AG08395 (cell line): Measurements from ENCODE around the gene CDKN1A.
"Not testable (repeated sequence)": the region's sequence is repeated elsewhere in the genome, so short reads cannot be mapped to it uniquely, and the experiment has no call there.

Experiments
- DNase-seq: peaks from one replicate; pipeline ENCODE4 v3.0.0; 2012; ENCODE audit warnings: mixed read lengths, low spot score

Gene CDKN1A

DNA sequence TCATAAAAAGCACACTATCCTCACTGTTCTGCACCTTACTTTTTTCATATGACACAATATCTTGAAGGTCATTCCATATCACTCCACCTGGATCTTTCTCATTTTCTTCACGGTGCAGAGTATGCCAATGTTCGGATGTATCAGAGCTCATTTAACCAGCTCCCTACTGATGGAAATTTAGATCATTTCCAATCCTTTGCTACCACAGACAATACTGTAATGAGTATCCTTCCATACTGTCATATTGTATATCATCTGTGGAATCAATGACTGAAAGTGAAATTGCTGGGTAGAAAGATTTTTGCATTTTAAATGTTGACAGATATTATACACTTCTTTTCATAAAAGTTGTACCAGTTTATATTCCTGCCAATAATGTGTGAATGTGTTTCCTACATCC, 16.9 kb downstream of the CDKN1A start:
- DNase-seq = no peak

DNA sequence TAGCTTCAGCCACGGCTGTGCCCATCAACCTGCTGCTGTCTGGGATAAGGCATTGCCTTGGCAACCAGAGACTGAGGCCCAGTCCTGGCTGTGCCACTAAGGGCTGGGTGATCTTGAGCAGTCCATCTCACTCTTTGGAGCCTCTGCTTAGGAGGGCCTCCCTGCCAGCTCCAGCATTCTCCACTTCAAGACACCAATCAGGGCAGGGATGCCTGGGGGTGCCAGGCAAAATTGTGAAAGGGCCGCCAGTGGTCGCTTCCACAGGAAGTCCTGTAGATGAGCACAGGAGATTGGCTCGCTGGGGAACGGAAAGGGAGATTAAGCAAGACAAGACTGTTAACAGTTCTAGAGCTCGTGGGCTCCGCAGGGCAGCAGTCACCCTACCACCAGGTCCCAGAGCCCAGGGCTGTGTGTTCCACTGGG, 19.0 kb downstream of the CDKN1A start, which contains the start of gene RAB44:
Gene RAB44, plus strand, starts transcription at position 346 of the 423 bp plus-strand sequence. CDS start 6,410 bp downstream, outside the sequence.
- no peak for DNase-seq

DNA sequence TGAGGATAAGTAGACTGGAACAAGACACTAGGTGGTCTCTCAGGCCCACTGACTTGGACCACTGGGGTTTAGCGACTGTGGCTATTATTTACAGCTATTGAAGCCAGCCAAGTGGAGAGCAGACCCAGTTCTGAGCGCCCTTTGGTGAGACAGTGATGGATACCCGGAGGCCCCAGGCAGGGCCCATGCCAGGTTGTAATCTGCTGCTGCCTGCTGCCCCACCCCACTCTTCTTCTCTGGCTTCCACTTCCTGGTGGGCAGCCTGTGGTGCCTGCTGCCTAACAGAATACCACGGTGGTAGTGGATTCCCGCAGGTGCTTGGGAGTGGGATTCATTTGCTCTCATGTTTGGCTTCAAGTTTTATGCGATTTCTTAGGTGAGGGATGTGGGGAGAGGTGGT, 19.7 kb downstream of the CDKN1A start:
- no peak for DNase-seq

DNA sequence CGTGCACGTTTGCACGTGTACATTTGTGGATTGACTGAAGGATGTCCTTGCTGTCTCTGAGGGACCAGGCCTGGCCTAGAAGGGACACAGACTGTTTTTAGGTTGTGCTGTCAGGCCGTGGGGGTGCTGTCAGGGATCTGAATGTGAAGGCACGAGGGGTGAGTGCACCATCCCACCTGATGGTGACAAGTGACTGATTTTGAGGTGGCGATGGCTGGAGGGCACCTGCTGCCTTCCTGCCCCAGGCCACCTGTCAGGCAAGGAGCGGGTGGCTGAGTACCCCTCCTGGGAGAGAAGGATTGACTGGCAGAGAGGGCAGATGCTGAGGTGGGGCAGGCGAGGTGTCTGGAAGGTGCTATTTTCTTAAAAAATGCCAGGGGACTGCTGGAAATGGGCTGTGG, 20.4 kb downstream of the CDKN1A start:
- no peak for DNase-seq

DNA sequence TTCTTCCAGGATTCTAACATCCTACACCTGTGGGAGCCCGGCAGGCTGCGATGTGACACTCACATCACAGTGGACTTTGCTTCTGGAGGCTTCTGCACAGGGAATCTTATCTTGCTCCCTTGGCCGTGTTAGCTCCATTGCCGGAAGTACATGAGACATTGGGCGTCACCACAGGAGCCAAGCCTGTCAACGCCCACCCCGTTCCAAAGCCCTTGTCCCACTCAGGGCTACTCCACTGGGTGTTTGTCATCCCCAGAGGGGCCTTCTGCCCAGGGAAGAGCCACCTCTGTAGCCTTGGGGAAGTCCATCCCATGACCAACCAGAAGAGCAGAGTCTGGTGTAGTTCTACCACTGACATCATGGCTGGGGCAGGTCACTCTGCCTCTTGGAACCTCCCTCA, 20.8 kb downstream of the CDKN1A start:
- no peak for DNase-seq

DNA sequence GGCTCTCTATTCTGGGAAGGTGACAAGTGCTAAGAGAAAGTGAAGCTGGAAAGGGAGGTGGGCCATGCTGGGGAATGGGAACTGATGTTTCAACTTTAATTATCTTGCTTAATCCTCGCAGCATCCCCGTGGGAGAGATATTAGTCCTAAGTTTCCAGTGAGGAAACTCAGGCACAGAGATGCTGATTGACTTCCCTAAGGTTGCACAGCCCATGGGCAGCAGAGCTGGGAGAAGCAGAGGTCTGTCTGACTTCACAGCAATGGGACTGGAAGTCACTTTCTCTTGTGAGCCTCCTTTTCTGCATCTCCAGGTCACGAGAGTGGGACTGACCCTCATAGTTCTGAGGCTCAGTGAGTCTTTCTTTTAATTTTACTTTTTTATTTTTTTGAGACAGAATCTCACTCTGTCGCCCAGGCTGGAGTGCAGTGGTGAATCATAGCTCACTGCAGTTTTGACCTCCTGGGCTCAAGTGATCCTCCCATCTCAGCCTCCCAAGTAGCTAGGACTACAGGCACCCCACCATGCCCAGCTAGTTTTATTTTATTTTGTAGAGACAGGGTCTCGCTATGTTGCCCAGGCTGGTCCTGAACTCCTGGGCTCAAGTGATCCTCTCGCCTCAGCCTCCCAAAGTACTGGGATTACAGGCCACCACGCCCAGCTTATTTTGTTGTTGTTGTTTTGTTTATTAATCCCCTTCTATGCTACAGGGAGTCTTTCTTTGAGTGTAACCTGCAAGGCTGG, 21.7 kb downstream of the CDKN1A start:
- DNase-seq = no peak

DNA sequence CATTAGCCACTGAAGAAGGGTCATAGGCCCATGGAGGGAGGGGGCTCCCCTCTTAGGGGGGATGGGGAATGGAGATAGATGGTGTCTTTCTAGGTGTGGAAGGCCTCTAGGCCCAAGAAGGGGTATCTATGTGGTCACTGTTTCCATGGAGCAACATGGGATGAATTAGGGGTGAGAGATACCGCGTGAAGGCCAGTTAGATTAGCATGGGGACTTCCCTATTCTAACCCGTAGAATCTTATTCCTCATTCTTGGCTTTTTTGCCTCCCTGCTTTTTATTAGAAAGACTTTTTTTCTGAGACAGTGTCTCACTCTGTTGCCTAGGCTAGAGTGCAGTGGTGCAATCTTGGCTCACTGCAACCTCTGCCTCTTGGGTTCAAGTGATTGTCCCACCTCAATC, 22.3 kb downstream of the CDKN1A start:
- no peak for DNase-seq

DNA sequence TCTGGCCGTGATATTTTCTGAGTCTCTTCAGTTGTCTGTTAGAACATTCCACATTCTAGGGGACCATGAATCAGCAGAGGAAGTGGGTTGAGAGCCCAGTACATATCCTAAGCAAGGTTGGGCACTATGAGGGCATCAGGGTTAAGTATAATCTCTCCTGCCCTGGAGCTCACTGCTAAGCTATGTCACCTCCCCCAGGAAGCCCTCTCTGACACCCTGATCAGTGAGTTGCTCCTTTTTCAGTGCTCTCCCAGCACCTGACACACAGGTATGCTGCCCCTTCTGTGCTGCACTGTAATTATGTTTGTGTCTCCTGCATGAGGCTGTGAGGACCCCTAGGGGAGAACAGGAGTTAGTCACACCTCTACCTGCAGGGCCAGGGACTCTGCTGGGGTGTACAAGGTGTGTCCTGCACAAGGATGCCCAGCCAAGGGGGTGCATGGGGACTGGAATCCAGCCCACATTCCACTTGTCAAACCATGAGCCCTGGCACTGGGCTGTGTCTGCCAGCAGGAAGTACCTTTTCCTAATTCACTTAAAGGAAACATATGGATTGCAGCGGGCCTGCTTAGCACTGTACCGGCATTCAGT, 23.0 kb downstream of the CDKN1A start:
- no peak for DNase-seq

DNA sequence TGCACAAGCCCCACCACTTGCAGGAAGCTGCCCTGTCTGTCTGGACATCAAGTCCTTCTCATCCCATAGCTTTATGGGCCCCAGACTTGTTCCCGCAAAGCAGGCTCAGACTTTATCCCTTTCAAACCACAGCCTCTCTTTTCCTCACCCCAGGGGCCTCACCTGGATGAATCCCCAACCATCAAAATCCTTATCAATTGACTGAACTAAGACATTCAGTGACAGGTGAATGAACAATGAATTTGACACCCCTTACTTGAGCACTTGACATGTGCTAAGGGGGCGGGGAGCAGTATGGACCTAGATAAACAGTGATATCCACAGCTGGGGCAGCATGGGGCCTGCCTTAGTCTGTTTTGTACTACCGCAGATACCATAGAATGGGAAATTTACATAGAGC, 24.1 kb downstream of the CDKN1A start:
- no peak for DNase-seq

DNA sequence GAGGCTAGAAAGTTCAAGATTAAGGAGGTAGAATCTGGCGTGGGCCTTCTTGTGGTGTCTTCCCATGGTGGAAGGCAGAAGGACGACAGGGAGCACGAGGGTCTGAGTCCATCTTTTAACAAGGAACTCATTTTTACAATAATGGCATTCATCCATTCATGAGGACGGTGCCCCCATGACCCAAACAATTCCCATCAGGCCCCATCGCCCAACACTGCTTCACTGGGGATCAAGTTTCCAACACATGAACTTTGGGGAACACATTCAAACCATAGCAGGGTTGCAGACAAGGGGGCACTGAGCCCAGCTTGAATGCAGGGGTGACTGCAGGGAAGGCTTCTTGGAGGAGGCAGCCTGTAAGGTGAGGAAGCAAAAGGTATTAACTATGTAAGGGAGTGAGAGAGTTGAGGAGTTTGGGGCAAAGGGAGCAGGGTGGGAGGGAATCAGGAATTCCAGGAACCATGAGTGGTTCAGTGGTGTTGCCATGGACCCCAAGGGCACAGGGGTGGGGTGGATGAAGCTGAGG, 24.6 kb downstream of the CDKN1A start:
- DNase-seq = no peak

DNA sequence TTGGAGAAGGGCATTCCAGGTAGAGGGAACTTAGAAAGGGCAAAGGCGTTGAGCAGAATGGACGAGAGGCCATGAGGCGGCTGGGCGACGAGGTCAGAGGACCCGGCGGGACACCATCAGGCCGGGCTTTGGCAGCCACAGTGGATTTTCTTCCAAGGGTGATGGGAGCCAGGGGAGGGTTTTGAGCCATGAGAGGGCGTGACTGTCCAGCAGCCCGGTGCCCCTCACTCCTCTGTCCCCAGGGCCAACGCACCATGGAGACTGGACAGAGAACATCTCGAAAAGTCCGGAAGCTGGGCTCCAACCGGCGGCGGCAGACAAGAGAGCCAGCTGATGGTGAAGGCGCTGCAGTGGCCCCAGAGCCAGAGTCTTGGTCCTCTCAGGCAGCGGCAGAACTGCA, 25.5 kb downstream of the CDKN1A start:
- DNase-seq = no peak

DNA sequence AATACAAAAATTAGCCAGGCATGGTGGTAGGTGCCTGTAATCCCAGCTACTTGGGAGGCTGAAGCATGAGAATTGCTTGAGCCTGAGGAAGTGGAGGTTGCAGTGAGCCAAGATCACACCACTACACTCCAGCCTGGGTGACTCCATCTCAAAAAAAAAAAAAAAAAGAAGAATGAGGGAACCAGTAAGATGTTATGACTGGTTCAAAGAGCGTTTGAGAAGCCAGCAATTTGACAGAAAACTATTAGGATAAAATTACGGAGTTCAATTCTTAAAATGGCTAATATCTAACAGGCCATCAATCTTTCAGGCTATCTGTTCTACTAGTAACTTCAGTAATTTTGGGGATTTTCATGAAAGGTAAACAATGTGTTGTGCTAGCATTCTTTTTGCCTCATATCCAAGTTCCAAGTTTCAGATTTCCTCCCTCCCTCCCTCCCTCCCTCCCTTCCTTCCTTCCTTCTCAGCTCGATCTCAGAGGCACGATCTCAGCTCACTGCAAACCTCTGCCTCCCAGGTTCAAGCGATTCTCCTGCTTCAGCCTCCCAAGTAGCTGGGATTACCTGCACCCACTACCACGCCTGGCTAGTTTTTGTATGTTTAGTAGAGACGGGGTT, 26.6 kb downstream of the CDKN1A start:
- not testable (repeated sequence) for DNase-seq

DNA sequence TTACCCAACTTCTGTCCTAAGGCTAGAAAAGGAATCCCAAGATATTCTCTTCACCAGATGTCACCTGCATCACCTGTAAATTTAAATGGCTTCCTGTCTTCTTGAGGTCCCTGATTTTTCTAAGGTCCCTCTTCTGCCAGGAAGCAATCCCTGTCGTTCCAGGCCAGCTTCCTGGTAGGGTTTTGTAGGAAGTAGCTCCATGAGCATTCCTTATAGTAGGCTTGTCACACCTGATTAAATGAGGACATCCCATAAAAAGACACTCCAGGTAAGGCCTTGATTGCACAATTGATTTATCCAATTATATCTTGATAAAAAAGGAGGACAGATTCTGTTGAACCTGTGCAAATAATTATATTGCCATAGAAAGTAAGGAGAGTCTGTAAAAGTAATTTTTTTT, 27.8 kb downstream of the CDKN1A start:
- no peak for DNase-seq

DNA sequence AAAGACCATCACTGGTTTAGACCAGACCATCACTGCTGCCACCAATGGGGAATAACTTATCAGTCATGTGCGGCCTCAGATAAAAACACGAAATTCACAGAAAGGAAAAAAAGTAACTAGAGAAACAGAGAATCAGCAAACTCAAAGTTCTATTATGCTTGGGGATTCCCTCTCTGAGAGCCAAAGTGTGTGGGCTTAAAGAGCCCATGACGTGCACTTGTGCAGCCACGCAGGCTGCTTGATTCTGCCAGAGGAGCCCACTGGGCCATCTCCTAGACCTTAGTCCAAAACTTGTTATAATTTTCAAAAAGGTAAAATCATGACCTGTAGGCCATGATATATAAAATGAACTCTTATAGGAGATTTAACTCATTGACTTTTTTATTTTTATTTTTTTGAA, 34.3 kb downstream of the CDKN1A start:
- no peak for DNase-seq

DNA sequence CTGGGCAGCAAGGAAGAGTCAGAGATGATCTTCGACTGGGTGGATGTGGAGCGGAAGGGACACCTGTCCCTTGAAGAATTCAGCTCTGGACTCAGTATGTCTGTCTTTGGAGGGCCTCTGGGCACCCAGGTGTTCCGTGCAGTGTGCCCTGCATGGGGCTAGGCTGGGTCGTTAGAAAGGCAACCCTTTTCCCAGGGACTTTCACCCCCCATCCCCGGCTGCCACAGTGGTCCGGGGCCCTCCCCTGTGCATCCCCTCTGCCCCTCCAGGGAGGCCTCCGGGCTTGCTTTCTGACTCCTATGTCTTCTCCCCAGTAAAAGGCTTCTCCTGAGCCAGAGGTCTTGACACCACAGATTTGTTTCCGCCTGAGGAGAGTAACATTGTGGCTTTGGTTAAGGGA, 35.3 kb downstream of the CDKN1A start:
- no peak for DNase-seq

DNA sequence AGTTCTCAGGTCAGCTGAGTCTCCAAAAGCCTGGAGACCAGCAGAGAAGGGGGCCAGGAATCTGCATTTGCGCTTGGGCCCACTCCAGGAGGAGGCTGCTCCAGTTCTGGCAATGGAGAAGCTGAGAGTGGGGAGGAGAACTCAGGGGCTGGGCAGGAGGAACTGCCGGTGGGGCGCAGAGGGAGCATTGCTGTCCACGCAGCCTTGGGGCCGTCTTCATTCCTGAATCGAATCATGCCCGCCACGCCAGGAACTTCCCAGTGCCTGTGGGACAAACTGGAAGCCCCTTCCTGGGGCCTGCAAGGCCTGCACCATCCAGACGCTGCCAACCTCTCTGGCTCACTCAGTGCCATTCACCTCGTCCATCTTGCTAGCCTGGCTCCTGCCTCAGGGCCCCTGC, 36.0 kb downstream of the CDKN1A start:
- no peak for DNase-seq

DNA sequence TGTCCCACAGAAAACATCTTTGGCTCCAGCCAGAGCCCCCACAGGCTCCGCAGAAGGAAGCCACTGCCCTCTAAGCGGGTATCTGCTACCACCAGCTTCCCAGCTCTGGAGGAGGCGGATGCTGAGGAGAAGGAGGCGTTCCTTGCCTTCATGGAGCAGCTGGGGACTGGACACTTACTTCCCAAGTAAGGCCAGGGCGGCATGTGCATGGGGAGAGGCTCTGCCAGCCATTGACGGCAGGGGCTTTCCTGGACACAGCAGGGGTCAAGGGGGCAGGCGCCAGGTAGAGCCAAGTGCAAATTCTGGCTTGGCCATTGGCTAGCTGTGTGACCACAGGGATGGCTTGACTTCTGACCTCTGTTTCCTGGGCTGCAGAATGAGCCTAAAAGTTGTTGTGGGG, 37.0 kb downstream of the CDKN1A start:
- no peak for DNase-seq

DNA sequence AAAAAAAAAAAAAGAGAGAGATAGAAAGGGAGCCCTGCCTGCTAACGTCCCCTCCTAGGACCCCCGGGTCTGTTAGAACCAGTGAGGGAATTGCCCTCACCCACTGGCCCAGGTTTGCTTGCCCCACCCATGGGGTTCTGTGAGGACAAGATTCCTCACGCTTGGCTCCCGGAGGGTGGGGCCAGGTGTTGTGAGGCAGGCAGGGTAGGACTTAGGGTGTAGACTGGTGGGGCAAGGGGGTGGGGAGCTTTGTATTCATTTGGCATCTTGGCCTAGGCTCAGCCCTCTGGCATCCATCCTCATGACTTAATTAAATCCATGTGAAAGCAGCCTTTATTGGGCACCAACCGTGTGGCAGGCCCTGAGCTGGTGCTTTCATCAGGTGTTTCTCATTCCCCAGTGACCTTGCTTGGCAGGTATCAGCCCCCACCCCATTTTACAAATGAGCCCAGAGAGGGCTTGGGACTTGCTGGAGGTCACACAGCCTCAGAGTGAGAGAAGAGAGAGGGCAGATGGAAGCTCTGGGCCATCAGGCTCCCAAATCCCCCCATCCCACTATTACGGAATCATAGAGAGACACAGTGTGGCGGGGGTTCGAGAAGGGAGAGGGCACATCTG, 38.1 kb downstream of the CDKN1A start:
- no peak for DNase-seq

DNA sequence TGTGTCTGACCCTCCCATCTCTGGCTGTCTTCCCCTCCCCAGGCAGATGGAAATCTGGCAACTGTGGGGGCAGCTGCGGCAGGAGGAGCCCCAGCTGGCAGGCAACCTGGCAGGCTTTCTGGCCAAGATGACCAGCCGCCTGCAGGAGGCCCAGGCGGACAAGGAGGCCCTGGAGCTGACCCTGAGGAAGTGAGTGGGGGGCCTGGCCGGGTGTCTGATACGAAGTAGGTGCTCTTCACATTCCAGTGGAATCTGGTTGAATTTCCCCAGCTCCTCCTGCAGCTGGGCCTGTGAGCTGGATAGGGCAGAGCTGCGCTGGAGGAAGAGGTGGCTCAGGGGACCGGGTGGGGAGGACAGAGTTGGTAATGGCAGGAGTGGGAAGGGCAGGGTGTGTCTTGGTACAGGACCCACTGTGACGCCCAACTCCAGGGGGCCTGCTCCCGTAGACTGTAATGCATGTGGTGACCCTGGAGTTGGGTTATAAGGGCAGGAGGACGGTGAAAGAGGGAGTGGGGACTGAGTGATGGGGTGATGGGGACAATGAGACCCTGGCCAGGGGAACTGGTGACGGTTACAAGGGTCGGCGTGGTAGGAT, 38.8 kb downstream of the CDKN1A start:
- no peak for DNase-seq

DNA sequence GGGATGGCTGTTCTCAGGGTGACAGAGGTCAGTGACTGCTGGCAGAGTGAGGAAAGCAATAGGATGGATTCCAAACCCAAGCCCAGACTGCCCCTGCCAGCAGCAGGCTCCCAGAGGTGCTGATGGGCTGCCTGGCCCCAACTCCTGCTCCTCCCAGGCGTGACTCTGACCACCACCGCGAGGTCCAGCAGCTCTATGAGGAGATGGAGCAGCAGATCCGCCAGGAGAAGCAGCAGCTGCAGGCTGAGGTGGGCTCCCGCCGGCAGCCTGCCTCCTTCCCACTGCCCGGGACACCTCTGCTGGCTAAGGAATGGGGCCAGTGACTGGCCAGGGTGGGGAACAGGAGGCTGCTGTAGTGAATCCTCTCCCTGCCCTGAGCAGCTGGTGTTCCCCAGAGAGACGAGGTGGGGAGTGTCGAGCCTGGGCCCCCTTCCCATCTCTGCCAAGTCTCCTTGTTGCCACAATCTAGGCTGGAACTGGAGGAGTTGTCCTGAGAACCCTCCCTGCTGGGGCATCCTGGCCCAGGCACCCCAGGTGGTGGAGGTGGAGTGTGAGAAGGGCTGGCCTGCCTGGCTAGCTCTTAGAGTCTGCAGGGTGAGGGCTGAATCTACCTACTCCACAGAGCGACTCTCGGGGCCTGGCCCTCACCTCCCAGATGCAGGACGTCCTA, 39.5 kb downstream of the CDKN1A start:
- no peak for DNase-seq

DNA sequence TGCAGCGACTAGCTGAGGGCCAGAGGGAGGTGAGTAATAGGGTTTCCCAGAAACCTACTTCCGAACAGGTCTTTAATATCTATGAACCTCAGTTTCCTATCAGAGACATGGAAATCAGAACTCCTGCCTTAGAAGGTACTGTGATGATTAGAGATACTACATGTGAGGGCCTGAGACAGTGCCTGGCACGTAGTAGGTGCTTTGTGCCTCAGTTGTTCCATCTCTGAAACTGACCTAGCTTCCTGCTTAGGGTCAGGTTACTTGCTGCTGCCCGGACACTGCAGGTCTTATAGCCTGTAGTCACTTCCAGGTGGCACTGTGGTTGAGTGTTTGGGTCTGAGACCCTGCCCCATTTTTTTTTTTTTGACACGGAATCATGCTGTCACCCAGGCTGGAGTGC, 40.0 kb downstream of the CDKN1A start:
- no peak for DNase-seq

DNA sequence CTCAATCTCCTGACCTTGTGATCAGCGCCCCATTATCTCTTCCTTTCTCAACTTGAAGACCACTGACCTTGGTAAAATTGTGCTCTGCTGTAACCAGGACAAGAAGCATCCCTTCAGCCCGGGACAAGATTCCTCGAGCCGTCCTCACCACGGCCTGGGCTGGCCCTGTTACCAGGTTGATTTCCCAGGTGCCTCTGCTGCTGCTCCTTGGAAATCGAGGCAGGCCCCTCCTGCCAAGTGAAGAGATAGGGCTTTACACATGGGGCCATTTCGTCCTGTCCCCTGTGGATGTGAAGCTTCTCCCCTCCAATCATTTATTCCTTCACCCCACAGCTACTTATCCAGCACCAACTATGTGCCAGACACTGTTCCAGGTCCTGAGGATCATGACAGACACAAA, 40.6 kb downstream of the CDKN1A start:
- no peak for DNase-seq
